Heart right ventricle (tissue), 16 donors: ENCODE results near the gene KLHL29. TPM values are rescaled to one million over a fixed set of nuclear protein-coding genes. Genes with fewer than 3 reads are reported as not detected.

ENCODE experiments used
- ATAC-seq, 8 donors: fragments of 200-7000 bp; cut with Tn5 transposase; one replicate each; pipeline ENCODE4 v1.9.1; 2020; ENCODE audit warnings: mild to moderate bottlenecking in 8 of 8, moderate library complexity in 8 of 8, moderate number of reproducible peaks in 1 of 8
- DNase-seq, 2 donors: peaks; one replicate each; pipeline ENCODE4 v3.0.0-alpha.2; 2020
- H3K27ac ChIP-seq, 10 donors: fragments of 200-600 bp; sonication (generic) in 2 of 10; one replicate each; pipeline versions ENCODE4 v1.5.0 to v1.8.0; 2020 to 2022; ENCODE audit warnings: mild to moderate bottlenecking in 3 of 10
- H3K27me3 ChIP-seq, 7 donors: fragments of 200-600 bp; one replicate each; pipeline ENCODE4 v1.8.0; 2021 to 2022; ENCODE audit warnings: mild to moderate bottlenecking in 2 of 7
- H3K36me3 ChIP-seq, 9 donors: fragments of 200-600 bp; sonication (generic) in 1 of 9; one replicate each; pipeline versions ENCODE4 v1.5.0 to v1.8.0; 2020 to 2022; ENCODE audit warnings: mild to moderate bottlenecking in 2 of 9
- H3K4me1 ChIP-seq, 9 donors: fragments of 200-600 bp; sonication (generic) in 1 of 9; one replicate each; pipeline versions ENCODE4 v1.5.0 to v1.8.0; 2020 to 2022; ENCODE audit warnings: mild to moderate bottlenecking in 4 of 9
- H3K4me3 ChIP-seq, 10 donors: fragments of 200-600 bp; sonication (generic) in 2 of 10; one replicate each; pipeline versions ENCODE4 v1.5.0 to v1.8.0; 2020 to 2022; ENCODE audit warnings: mild to moderate bottlenecking in 7 of 10, moderate library complexity in 2 of 10
- H3K9me3 ChIP-seq, 11 donors: fragments of 200-600 bp in 10 of 11; sonication (generic) in 2 of 11; one replicate each; pipeline versions ENCODE4 v1.5.0 to v1.8.0; 2013 to 2022; ENCODE audit warnings: mild to moderate bottlenecking in 2 of 11, control low read depth in 1 of 11, moderate library complexity in 1 of 11
- CTCF ChIP-seq, 9 donors: fragments of 200-600 bp; sonication (generic) in 2 of 9; IDR thresholded peaks; one replicate each; pipeline versions ENCODE4 v1.5.0 to v1.8.0; 2021 to 2022; ENCODE audit warnings: antibody characterized with exemption in 9 of 9, mild to moderate bottlenecking in 5 of 9, moderate library complexity in 1 of 9
- WGBS, 2 donors: extraction: QIAGEN DNeasy Blood & Tissue Kit; methylation state at CpG; one replicate each; pipeline ENCODE4 v1.1.7; 2013; ENCODE audit warnings: inconsistent platforms in 1 of 2; 5-methylcytosine and 5-hydroxymethylcytosine counted together
- intact Hi-C, 10 donors: fragments of 100-400 bp; cut with DNase I; formaldehyde crosslinking; loops; one replicate each; pipeline versions ENCODE4 v1.11.1 to v1.14.2; 2022
- polyA plus RNA-seq, 2 donors: library from polyadenylated mRNA; stranded (reverse); fragments of 200-250 nt; gene quantifications; one replicate each; pipeline ENCODE4 v1.2.3, GENCODE V29; 2013
- total RNA-seq, 10 donors: library from RNA; stranded (reverse); fragmentation: NEBNext Ultra II Directional in 3 of 10; extraction: Animal tissue kit (Norgen Biotek cat#: 25700) in 3 of 10; gene quantifications; one replicate each; pipeline versions ENCODE4 v1.2.1 to v1.2.4, GENCODE V29; 2021 to 2023
- donor health status: Arrhythmogenic right ventricular cardiomyopathy.
- donor health status: ischemic (EF 13 %, LVEDD 7.1; RV severe dilation, severe dysfunction).
- donor health status: healthy with polysubstance abuse.
- donor health status: DM: no; HTN: yes; CAD: no.
- donor health status: DM: no; HTN: no; CAD: no.
- donor health status: ischemic (EF 25% LVEDD 6.9; RV normal size, moderate dysfunction).
- donor health status: ischemic (EF 25% LVEDD 5.7; RV mildly dilated, moderate dysfunction).
- donor health status: healthy.
- donor health status: DM: yes; HTN: yes; CAD: no.
- donor health status: Ischemic cardiomyopathy.
- donor health status: ischemic (EF 35%, LVEDD 5.7; RV mildly dilated, moderate dysfunction).
- donor health status: nonischemic (EF 11% LVEDD 7.7; RV severe dilation, severe dysfunction).
- donor health status: DM: yes; HTN: yes; CAD: no.
- donor health status: PGD.
- donor health status: ischemic (EF 29% LVEDD 5.4; RV normal size, mild dysfunction).
- donor health status: nonischemic (EF 23%, LVEDD 6.1; RV moderate dilation, normal function).

KLHL29 gene
- total and polyA plus RNA-seq, 12 donors: 0.71 to 1.5 (median 1.0) TPM

DNA sequence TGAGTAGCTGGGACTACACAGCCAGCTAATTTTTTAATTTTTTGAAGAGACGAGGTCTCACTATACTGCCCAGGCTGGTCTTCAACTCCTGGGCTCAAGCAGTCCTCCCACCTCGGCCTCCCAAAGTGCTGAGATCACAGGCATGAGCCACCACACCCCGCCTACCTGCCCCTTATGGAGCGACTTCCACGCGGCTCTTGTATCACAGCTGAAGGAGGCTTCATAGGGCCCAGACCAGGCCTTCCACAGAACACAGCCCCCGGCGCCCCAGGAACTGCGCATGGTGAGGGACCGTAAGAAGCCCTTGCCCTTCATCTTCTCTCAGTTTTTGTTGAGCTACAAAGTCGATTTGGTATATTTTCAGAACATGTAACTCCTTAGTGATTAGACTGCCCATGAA, 220.3 kb downstream of the KLHL29 start:
- Histone ChIP-seq H3K4me3 (no peak overlapping the region), H3K27ac (no peak overlapping the region), H3K27me3 (no peaks in the 10 kb centered on the region), H3K4me1 (no peaks in the 10 kb centered on the region), H3K9me3 (peaks cover 0 to 12% (median 4%) of the 10 kb centered on the region in 11 donors), H3K36me3 (no peaks in the 10 kb centered on the region)
- no peak for TF ChIP-seq CTCF (IDR thresholded peaks at IDR 0.05)
- DNase-seq (no peak), ATAC-seq (no peak)
- intact Hi-C loops: no loop called here
- 96 to 97% methylated on average over 11 of the region's 11 CpGs for WGBS, 2 donors

DNA sequence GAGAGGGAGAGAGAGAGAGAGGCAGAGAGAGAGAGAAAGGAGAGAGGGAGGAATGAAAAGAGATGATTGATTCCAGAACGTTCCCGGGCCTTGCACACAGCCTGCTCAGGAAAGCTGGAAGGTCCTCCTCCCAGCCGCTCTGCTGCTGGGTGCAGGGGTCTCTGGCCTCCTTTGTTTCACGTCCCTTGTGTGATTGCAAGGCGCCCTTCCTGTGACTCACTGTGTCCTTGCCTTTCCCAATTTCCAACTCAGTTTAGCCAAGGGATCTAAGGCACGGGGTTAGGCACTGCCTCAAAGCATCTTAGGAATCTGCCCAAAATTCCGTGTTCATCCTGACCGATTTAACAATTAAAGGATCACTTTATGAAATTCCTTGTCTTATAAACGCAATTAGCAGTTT, 221.2 kb downstream of the KLHL29 start:
- H3K4me3 ChIP-seq: no peak overlapping the region
- 81% methylated on average over 9 of the region's 9 CpGs for WGBS, 2 donors
- H3K27ac ChIP-seq: no peak overlapping the region
- ATAC-seq (no peak), DNase-seq (no peak)
- no peaks in the 10 kb centered on the region for H3K4me1 ChIP-seq
- no peaks in the 10 kb centered on the region for H3K36me3 ChIP-seq
- peaks cover 0 to 14% (median 4%) of the 10 kb centered on the region in 11 donors for H3K9me3 ChIP-seq
- intact Hi-C loops: no loop called here
- H3K27me3 ChIP-seq: no peaks in the 10 kb centered on the region
- TF ChIP-seq CTCF (IDR thresholded peaks at IDR 0.05): no peak

DNA sequence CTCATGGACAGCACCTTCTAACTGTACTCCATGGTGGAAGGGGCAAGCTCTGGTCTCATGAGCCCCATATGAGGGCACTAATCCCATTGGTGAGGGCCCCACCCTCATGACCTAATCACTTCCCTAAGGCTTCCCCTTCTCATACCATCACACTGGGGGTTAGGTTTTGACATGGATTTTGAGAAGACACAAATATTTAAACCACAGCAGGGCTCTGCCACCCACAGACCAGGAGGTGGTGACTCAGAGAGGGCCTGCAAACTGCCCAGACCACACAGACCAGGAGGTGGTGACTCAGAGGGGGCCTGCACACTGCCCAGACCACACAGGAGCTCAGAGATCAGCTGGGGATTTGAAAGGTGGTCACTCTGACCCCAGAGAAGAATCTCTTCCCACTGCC, 222.0 kb downstream of the KLHL29 start:
- no peak overlapping the region for H3K4me3 ChIP-seq
- H3K9me3 ChIP-seq: peaks cover 0 to 22% (median 10%) of the 10 kb centered on the region in 11 donors
- no peak overlapping the region for H3K27ac ChIP-seq
- ATAC-seq (no peak), DNase-seq (no peak)
- no peak for TF ChIP-seq CTCF (IDR thresholded peaks at IDR 0.05)
- no peaks in the 10 kb centered on the region for H3K27me3 ChIP-seq
- H3K36me3 ChIP-seq: no peaks in the 10 kb centered on the region
- intact Hi-C loops: no loop called here
- H3K4me1 ChIP-seq: no peaks in the 10 kb centered on the region

DNA sequence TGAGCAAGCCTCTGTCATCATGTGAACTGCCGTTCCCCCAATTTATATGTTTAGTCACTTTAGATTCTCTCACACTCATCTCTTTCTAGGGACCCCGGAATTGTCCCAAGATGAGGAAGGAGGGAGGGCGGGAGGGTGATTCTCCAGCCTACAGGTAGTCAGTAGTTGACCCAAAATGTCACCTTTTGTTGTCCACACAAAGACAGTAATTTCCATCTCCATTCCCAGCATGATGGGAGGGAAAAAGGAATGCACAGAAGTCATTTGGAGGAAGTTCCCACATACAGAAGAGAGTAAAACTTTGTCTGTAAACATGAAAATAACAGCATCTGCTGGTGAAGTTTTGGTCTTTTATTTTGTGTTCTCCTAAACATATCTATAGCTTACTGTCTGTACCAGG, 222.9 kb downstream of the KLHL29 start:
- 76 to 79% methylated on average over 3 of the region's 3 CpGs for WGBS, 2 donors
- no peak overlapping the region for H3K27ac ChIP-seq
- no peak for DNase-seq
- no peak for TF ChIP-seq CTCF (IDR thresholded peaks at IDR 0.05)
- no peaks in the 10 kb centered on the region for H3K4me1 ChIP-seq
- no peaks in the 10 kb centered on the region for H3K27me3 ChIP-seq
- ATAC-seq: no peak
- H3K9me3 ChIP-seq: peaks cover 0 to 29% (median 15%) of the 10 kb centered on the region in 11 donors
- H3K4me3 ChIP-seq: no peak overlapping the region
- H3K36me3 ChIP-seq: no peaks in the 10 kb centered on the region
- intact Hi-C loops: no loop called here

- Histone ChIP-seq H3K9me3 (peaks cover 0 to 29% (median 15%) of the 10 kb centered on the region in 11 donors), H3K36me3 (no peaks in the 10 kb centered on the region), H3K27me3 (no peaks in the 10 kb centered on the region), H3K4me1 (no peaks in the 10 kb centered on the region), H3K4me3 (no peak overlapping the region), H3K27ac (no peak overlapping the region)
- TF ChIP-seq CTCF (IDR thresholded peaks at IDR 0.05): no peak
- intact Hi-C loops: no loop called here
- DNase-seq (no peak), ATAC-seq (no peak)
- WGBS, 2 donors: 88 to 91% methylated on average over 7 of the region's 7 CpGs
Measured at GRCh38 chr2:23609254-23609653, 224.3 kb downstream of the KLHL29 start.
